ENCODE data around the gene CLINT1.

The CLINT1 gene

DNA sequence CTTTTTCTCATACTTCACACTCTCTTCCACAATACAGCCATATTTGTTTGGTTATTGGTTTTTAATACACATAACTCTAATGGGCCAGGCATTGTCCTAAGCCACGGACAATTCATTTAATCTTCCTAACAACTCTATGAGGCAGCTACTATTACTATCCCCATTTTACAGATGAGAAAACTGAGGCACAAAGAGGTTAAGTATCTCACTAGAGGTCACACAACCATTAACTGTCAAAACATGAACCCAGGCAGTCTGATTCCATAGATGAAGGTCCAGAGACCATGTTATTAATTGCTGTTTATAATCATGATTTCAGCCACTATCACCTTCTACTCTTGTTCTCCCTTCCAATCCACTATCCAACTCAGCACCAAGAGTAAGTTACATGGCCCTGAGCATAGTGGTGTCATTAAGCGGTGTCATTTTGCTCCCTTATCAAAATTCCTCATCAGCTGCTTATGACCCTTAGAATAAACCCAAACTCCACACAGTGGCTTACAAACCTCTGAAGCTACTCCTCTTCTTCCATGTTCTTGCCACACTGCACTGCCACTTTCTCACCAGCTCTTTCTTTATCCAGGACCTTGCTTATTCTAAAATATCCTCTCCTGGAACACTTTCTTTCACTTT lies 22.7 kb downstream of the CLINT1 start:
- Histone ChIP-seq H3K9me3 (ENCODE audit: control insufficient read depth, low read length) (no peaks in the 10 kb centered on the region), H3K9ac (no peak overlapping the region), H2AFZ (no peak overlapping the region), H3K4me1 (peaks cover 10% of the 10 kb centered on the region), H3K27me3 (ENCODE audit: control insufficient read depth, insufficient read depth, low read length) (no peaks in the 10 kb centered on the region), H3K4me3 (ENCODE audit: low read depth, low read length) (no peak overlapping the region), H3K79me2 (peaks cover 62% of the 10 kb centered on the region), H3K4me2 (ENCODE audit: low read length) (no peak overlapping the region), H3K27ac (no peak overlapping the region), H3K36me3 (ENCODE audit: control insufficient read depth, insufficient read depth, low read length) (no peaks in the 10 kb centered on the region)
- no peak for TF ChIP-seq CTCF (IDR thresholded peaks at IDR 0.05)

DNA sequence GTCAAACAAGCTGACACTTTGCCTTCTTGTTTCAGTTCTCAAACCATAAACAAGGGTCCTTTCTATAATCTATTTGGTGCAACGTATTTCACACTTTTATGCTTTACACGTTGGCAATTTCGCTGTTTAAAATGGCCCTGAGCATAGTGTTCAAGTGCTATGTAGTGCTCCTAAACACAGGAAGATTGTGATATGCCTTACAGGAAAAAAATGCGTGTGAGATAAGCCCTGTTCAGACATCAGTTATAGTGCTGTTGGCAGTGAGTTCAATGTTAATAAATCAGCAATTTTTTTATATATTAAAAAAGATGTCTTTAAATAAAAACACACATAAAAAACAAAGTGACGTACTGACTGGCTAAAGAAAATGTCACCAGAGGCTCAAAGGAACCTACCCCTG lies 23.9 kb downstream of the CLINT1 start:
- H3K4me3 ChIP-seq (ENCODE audit: low read depth, low read length), result no peak overlapping the region
- H3K9me3 ChIP-seq (ENCODE audit: control insufficient read depth, low read length), result no peaks in the 10 kb centered on the region
- H3K27ac ChIP-seq, result no peak overlapping the region
- H2AFZ ChIP-seq, result no peak overlapping the region
- no peaks in the 10 kb centered on the region for H3K27me3 ChIP-seq (ENCODE audit: control insufficient read depth, insufficient read depth, low read length)
- peaks cover 53% of the 10 kb centered on the region for H3K79me2 ChIP-seq
- H3K4me1 ChIP-seq, result peaks cover 10% of the 10 kb centered on the region
- H3K4me2 ChIP-seq (ENCODE audit: low read length), result no peak overlapping the region
- no peak for TF ChIP-seq CTCF (IDR thresholded peaks at IDR 0.05)
- no peak overlapping the region for H3K9ac ChIP-seq
- no peaks in the 10 kb centered on the region for H3K36me3 ChIP-seq (ENCODE audit: control insufficient read depth, insufficient read depth, low read length)

DNA sequence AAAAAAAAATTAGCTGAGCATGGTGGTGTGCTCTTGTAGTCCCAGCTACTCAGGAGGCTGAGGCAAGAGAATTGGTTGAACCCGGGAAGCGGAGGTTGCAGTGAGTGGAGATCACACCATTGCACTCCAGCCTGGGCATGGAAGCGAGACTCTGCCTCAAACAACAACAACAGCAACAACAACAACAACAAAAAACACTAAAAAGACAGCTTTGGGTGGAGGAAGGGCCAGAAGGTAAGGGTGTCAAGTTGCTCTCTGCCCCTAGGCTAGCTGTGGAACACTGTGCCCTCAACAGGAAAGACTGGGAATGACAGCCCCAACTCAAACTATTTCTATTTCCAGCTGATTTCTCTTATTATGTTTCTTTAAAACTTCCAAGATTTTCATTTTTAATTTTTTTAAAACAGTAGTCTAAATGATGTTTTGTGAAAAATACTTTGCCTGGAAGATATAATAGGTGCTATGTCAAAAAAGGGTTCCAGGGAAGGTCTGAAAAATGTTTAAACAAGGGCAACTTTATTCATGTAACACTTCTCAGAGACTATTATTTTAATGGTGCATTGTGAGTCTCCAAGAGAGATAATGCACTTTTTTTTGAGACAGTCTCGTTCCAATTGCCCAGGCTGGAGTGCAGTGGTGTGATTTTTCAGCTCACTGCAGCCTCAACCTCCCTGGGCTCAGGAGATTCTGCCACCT lies 29.9 kb downstream of the CLINT1 start:
- no peak overlapping the region for H3K4me2 ChIP-seq (ENCODE audit: low read length)
- peaks cover 25% of the 10 kb centered on the region for H3K79me2 ChIP-seq
- no peak overlapping the region for H3K27ac ChIP-seq
- no peaks in the 10 kb centered on the region for H3K36me3 ChIP-seq (ENCODE audit: control insufficient read depth, insufficient read depth, low read length)
- no peaks in the 10 kb centered on the region for H3K27me3 ChIP-seq (ENCODE audit: control insufficient read depth, insufficient read depth, low read length)
- peak; percentile 10 for TF ChIP-seq CTCF (IDR thresholded peaks at IDR 0.05)
- H2AFZ ChIP-seq, result no peak overlapping the region
- no peaks in the 10 kb centered on the region for H3K9me3 ChIP-seq (ENCODE audit: control insufficient read depth, low read length)
- H3K4me3 ChIP-seq (ENCODE audit: low read depth, low read length), result no peak overlapping the region
- peaks cover 10% of the 10 kb centered on the region for H3K4me1 ChIP-seq
- H3K9ac ChIP-seq, result no peak overlapping the region

DNA sequence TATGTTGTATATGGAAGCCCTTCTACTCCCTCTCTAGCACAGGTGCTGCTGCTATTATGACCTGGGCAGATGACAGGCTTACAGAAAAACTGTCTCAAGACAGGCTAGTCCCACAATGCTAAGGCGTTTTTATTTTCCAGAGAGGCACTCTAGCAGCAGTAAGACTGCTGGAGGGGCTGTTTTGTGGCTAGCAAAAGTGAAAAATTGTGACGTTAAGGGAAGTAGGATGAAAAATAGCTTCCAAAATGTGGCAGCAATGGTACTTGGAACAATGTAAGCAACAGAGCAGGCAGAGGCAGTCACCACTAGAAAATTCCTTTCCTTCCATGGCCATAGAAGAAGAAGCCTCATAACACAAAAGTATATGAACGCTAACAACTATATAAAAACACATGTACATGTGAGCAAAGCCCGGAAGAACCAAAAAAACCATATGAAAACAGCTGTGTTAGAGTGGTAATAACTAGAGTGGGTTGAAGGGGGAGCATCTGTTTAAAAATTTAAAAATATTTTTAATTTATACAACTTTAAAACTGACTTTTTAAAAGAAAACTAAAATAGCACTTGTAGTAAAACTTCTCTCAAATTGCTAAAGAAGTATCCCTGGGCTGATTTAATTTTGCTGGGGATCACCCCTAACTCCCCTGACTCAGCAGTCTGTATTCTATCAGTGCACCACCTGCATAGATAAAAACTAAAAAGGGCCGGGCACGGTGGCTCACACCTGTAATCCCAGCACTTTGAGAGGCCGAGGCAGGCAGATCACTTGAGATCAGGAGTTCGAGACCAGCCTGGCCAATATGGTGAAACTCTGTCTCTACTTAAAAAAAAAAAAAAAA lies 30.6 kb downstream of the CLINT1 start:
- no peak for TF ChIP-seq CTCF (IDR thresholded peaks at IDR 0.05)
- H3K4me2 ChIP-seq (ENCODE audit: low read length), result no peak overlapping the region
- no peak overlapping the region for H3K9ac ChIP-seq
- H3K9me3 ChIP-seq (ENCODE audit: control insufficient read depth, low read length), result no peaks in the 10 kb centered on the region
- H3K4me3 ChIP-seq (ENCODE audit: low read depth, low read length), result no peak overlapping the region
- peak overlapping the region; percentile 21 for H3K27ac ChIP-seq
- peaks cover 8% of the 10 kb centered on the region for H3K4me1 ChIP-seq
- no peaks in the 10 kb centered on the region for H3K27me3 ChIP-seq (ENCODE audit: control insufficient read depth, insufficient read depth, low read length)
- no peak overlapping the region for H2AFZ ChIP-seq
- no peaks in the 10 kb centered on the region for H3K36me3 ChIP-seq (ENCODE audit: control insufficient read depth, insufficient read depth, low read length)
- H3K79me2 ChIP-seq, result peaks cover 19% of the 10 kb centered on the region

All from parathyroid adenoma (tissue), 2 donors.